ENCODE data around the gene TPSD1.
"Not testable (repeated sequence)": the region's sequence is repeated elsewhere in the genome, so short reads cannot be mapped to it uniquely, and the experiment has no call there.

TPSD1 gene

DNA sequence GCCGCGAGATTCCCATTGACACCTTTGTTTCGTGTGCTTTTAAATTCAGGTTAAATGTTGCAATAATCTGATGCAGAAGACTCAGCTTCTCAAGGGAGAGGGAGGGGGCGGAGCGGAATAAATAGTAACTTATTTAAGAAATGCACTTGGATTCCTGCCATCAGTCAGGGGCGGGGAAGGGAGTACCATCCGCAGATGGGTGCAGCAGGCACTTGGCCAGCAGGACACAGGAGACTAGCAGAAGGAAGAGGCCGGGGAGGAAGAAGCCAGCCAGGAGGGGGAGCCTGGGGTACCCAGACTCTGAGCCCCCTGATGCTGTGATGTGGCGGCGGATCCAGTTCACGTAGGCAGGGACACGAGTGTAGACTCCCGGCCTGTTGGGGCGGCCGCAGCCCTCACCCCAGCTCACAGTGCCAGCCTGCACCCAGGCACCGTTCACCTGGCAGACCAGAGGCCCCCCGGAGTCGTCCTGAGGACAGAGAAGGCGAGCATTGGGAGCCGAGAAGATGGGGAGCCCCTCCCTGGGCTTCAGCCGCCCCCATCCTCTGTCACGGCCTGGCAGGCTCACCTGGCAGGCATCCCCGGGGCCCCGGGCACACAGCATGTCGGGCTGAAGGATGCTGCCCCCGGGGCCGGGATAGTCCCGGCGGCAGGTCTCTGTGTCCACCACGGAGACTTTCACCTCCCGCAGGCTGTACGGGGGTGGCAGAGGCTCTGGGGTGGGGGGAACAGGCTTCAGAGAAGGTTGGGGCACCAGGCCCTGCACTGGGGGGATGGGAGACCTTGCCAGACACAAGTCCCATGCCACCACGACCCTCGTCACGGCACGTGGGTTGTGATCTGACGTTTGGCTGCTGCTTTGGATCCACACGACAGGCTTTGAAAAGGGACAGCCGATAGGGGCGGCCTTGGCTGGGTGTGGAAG, 34.0 kb upstream of the TPSD1 start:
- DNase-seq: no peak

DNA sequence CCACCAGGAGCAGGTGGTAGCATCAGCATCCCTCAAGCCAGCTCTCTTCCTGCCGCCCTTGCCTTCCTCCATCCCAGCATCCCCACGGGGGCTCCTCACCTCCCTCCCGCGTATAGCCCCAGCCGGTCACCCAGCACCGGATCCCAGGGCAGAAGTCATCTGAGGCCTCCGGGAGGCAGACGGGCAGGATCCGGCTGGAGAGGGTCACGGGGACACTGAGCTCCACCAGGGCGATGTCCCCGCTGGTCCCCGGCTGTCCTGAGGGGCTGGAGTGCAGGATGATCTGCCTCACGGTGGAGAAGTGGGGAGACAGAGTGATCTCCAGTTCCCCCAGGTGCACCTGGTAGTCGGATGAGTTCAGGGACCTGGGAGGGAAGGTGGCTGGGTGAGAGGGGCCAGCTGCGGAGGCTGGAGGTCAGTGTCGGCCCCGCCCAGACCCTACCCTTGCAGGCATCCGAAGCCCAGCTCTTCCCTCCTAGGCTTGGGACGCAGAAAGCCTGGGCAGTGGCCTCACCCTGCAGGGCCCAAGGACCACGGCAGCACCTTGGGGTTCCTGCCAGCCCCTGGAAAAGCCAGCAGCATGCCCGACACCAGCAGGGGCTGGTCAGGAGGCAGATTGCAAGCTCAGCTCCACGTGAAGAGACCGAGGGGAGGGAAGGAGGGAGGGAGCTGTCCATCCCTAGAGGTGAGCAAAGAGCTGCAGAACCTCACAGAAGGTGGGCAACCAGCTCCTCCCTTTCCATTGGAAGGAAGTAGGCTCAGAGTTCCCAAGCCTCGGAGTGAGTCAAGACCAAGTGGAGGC, 33.1 kb upstream of the TPSD1 start:
- no peak for DNase-seq

DNA sequence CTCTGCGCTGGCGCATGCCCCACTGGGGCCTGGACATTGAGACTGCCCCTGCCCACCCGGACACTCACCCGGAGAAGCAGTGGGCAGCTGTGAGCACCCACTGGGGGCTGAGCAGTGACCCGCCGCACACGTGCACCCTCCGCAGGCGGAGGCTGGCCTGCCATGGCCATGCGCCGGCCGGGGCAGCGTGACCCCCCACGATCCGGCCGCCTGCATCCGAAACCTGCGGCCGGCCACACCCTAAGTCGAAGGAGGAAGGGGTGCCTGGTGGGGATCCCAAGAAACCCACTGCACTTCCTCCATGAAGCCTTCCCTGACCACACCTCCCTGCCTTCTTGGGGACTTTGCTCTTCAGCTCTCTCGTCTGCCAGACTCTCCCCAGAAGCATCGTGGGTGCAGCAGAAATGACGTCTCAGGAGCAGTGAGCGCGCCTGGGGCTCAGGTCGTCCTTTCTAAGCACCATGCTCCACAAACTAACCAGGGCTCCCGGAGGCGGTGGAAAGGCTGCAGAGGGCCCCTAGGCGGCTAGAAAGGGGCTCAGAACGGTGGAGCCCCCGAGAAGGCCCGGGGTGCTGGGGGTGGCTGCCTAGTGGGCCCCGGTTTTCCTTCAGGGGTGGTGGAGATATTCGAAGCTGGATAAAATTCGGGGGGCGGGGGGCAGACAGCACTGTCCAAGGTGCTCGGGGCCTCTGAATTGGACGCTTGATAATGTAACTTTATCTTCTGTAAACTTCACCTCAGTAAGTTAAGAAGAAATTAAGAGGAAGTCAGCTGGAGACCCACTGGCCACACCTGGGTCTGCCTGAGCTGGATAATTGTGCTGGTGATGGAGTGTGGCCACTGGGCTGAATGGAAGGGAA, 32.3 kb upstream of the TPSD1 start:
- no peak for DNase-seq

DNA sequence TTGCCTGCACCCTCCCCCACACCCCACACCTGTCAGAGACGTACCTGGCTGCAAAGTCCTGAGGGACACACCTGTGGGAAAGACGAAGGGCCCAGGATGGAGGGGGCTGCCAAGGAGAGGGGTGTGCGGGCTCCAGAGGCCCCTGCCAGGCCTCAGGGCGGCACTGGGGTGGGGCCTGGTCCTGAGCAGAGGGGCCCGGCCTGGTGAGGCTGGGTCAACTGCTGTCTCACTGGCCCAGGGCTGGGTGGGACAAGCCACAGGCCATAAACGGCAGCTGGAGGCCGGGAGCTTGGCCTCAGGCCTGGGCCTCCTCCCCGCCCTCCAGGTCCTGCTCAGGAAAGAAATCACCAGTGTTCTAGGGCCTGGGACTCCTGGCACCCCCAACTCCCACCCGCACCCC, 31.3 kb upstream of the TPSD1 start:
- DNase-seq: no peak

DNA sequence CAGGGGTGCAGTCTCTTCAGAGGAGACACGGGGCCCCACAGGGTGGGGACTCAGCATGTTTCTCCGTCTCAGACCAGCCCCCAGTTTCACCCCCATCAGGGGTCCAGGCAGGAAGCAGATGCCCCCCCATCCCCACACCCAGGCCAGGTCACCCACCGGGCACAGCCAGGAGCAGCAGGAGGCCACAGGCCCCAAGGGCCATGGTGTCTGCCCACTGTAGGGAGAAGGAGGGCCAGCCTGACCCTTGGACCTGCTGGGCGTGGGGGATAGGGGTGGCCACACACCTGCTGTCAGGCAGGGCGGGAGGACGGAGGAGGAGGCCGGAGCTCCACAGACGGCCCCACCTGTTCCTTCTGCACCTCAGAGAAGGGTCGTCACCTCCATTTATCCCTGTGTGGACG, 30.8 kb upstream of the TPSD1 start, which contains the start of gene TPSG1:
TPSG1 (minus strand) TSS at position 218 of the 401 bp plus-strand sequence; CDS start at position 202, 16 bp downstream.
- no peak for DNase-seq

DNA sequence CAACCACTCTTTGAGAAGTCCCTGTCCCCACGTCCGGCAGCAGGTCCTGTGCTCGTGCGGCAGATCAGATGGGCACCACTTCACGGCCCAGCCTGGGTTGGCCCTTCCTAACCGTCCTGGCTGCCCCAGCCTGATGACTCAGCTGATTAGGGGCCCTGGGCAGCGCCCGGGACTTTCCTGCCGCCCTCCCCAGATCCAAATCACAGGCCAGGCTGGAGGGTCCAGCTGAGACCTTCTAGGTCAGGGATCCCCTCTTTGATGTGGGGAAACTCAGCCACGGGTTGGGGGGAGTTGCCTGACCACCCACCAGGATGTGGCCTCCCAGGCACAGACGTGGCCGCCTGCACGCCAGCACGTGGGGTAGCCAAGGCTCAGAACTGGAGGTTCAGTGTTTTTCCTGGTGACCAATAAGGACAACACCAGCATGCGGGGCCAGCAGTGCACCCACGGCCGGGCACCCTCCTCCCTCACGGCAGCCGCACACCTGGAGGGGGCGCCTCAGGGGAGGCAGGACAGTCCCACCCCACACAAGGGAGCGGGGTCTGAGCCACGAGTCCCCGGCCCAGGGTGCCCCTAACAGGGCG, 30.0 kb upstream of the TPSD1 start:
- DNase-seq: not testable (repeated sequence)

DNA sequence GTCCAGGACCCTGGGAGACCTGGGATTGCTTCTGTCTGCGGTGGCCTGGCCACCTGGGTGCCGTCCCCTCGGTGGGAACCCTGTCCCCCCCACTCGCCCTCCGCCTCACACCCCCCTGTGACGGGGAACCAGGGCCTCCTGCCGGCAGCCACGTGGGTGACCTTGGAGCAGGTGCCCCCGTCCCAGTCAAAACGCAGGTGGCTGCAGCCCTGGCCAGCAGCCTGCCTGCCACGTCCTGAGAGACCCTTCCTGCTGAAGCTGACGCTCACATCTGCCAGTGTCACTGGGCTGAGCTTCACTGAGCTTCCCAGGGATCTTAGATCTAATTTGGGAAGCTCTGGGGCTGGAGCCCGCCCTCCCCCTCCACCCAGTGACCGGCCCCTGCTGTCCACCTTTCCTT, 29.2 kb upstream of the TPSD1 start:
- DNase-seq: not testable (repeated sequence)

DNA sequence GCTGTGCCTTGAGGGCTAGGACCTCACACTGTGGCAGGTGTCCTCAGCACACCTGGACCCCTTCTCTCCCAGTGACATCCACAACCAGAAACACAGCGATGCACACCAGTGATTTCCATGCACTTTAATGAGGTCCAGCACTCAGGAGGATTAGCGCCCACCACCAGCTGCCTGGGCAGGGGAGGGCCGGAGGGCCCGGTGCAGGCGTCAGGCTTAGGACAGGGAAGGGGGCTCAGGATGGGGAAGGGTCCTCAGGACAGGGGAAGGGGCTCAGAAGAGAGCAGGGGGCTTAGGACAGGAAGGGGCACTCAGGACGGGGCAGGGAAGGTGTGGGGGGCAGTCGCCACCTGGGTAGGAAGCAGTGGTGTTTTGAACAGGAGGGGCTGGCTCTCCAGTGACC, 27.6 kb upstream of the TPSD1 start:
- not testable (repeated sequence) for DNase-seq

DNA sequence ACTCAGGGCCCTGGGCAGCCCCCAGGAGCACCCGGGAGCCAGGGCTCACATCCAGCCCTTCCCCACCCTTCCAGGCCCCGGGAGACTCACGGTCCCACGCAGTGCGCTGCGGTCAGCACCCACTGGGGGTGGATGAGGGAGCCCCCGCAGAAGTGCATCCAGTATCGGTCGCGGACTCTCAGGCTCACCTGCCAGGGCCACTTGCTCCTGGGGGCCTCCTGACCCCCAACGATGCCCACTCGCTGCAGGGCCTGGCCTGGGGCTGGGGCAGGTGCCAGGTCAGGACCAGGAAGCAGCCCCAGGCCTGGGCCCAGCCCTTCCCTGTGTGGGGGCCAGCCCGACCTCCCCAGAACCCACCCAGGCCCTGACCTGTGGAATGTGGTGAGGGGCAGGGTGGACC, 26.4 kb upstream of the TPSD1 start:
- DNase-seq: not testable (repeated sequence)

DNA sequence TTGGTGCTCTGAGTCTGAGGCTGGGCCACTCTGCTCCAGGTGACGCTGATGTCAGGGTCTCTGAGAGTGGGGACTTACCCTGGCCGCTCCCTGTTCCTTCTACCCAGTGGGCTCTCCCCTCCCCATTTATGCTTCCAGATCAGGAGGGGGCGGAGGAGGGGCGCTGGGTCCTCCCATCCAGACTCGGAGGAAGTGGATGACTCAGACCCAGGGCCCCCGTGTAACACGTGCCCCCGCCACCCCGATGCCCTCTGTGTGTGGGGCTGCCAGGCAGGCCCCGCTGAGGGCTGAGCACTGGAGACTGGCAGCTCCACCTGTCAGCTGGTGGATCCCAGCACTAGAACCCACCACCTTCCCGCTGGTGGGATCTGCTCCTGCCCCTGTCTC, 25.8 kb upstream of the TPSD1 start, which contains the start of gene TPSB2:
TPSB2 (minus strand) TSS at position 101 of the 387 bp plus-strand sequence. CDS start 233 bp downstream, outside the sequence.
- DNase-seq: not testable (repeated sequence)

DNA sequence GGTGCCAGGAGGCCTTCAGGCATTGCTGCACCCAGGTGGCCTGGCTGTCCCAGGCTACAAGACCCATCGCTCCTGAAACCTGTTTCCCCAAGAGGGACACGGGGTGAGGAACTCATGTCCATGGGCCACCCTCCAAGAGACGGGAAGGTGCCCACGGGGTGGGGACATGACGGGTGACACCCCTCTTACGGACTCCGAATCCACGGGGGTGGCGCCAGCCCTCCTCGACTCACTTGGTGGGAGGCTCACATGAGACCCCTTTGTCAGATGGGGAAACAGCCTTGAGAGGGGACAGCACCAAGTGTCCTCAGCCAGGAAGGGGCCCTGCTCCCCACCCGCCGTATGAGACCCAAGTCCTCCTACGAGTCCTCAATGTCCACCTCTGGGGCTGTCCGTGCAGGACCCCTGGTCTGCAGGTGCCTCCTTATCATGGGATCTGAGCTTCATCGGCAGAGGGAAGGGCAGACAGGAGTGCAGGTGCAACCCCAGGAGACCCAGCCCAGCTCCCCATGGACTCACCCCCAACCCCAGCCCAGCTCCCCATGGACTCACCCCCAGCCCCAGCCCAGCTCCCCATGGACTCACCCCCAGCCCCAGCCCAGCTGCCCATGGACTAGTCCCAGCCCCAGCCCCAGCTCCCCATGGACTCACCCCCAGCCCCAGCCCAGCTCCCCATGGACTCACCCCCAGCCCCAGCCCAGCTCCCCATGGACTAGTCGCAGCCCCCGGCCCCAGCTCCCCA, 25.2 kb upstream of the TPSD1 start:
- not testable (repeated sequence) for DNase-seq

DNA sequence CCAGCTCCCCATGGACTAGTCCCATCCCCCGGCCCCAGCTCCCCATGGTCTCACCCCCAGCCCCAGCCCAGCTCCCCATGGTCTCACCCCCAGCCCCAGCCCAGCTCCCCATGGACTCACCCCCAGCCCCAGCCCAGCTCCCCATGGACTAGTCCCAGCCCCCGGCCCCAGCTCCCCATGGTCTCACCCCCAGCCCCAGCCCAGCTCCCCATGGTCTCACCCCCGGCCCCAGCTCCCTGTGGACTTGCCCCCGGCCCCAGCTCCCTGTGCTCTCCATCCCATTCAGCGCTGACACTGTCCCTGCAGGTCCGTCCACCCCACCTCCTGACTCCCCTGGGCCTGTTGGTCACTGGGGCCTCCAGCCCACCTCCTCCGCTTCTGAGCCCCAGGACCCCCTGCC, 24.6 kb upstream of the TPSD1 start:
- not testable (repeated sequence) for DNase-seq

DNA sequence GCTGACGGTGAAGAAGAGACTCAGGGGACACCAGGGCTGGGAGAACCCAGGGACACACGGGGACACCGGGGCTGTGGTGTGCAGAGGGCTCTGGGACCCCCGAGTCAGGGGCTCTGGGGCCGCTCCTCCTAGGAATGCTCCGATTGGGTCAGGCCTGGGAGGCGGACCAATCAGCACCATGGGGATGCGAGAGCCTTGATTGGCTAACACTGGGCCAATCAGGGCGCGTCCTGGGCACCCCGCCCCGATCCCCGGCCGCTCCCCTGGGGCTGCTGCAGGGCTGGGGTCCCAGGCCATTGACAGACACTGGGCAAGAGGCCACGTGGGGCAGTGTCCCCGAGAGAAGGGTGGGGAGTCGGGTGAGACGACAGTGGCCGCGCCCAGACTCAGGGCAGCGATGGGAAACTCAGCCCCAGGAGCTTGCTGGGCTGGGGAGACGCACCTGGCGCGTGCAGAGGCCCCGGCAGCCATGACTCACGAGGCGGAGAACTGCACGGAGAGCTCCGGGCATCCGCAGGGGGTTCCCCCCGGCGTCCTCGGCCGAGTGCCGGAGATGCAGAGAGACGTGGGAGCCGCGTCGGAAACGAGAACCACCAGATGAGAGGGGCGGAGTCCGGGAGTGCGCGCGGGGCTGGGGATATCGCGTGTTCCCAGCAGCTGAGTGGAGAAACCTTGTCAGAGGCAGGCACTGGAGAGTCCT, 23.7 kb upstream of the TPSD1 start:
- not testable (repeated sequence) for DNase-seq

DNA sequence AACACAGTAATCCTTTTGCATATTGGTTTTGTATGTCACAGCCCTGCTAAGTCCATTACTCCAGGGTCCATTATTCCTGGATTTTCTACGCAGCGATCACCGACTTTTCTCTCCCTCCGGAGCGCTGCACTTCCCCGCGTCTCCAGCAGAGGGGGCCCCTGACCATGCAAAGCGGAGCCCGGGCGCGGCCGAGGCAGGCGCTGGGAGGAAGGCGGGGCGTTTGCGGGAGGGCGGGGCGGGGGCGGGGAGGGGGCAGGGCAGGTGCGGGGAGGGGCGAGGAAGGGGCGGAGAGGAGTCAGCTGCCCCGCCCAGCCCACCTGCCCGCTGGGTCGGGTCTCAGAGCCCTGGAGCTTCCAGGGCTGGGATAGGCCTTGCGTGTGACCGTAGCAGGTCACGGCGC, 19.2 kb upstream of the TPSD1 start:
- not testable (repeated sequence) for DNase-seq

DNA sequence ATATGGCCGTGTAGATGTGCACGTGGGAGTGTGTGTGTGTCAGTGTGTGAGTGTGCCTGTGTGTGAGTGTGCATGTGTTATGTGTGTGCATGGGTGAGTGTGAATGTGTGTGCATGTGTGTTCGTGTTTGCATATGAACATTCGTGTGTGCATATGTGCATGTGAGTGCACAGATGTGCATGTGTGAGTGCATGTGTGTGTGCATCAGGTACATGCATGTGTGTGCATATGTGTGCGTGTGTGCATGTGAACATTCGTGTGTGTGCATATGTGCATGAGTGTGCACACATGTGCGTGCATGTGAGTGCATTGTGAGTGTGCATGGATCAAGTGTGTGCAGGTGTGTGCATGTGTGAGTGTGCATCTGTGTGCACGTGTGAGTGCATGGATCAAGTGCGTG, 17.9 kb upstream of the TPSD1 start:
- no peak for DNase-seq

DNA sequence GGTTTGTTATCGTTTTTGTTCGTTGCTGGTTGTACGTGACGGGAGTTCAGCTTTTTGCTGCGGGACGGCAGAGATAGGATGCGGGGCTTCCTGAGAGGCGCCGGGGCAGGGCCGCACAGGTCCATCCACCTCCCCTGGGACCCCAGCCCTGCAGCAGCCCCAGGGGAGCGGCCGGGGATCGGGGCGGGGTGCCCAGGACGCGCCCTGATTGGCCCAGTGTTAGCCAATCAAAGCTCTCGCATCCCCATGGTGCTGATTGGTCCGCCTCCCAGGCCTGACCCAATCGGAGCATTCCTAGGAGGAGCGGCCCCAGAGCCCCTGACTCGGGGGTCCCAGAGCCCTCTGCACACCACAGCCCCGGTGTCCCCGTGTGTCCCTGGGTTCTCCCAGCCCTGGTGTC, 17.0 kb upstream of the TPSD1 start:
- not testable (repeated sequence) for DNase-seq

DNA sequence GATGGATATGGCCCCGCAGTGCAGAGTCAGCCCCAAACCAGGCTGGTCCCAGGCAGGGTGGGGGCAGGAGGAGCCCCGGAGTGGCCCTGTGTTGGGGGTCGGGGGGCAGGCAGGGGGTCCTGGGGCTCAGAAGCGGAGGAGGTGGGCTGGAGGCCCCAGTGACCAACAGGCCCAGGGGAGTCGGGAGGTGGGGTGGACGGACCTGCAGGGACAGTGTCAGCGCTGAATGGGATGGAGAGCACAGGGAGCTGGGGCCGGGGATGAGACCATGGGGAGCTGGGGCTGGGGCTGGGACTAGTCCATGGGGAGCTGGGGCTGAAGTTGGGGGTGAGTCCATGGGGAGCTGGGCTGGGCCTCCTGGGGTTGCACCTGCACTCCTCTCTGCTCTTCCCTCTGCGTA, 16.3 kb upstream of the TPSD1 start:
- not testable (repeated sequence) for DNase-seq

DNA sequence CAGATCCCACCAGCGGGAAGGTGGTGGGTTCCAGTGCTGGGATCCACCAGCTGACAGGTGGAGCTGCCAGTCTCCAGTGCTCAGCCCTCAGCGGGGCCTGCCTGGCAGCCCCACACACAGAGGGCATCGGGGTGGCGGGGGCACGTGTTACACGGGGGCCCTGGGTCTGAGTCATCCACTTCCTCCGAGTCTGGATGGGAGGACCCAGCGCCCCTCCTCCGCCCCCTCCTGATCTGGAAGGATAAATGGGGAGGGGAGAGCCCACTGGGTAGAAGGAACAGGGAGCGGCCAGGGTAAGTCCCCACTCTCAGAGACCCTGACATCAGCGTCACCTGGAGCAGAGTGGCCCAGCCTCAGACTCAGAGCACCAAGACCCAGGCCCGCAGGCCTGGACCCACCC, 15.4 kb upstream of the TPSD1 start, which contains the start of gene TPSAB1:
TPSAB1 (plus strand) TSS at position 270 of the 400 bp plus-strand sequence. CDS start 234 bp downstream, outside the sequence.
- not testable (repeated sequence) for DNase-seq

DNA sequence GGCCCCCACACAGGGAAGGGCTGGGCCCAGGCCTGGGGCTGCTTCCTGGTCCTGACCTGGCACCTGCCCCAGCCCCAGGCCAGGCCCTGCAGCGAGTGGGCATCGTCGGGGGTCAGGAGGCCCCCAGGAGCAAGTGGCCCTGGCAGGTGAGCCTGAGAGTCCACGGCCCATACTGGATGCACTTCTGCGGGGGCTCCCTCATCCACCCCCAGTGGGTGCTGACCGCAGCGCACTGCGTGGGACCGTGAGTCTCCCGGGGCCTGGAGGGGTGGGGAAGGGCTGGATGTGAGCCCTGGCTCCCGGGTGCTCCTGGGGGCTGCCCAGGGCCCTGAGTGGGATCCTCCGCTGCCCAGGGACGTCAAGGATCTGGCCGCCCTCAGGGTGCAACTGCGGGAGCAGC, 14.8 kb upstream of the TPSD1 start:
- not testable (repeated sequence) for DNase-seq

DNA sequence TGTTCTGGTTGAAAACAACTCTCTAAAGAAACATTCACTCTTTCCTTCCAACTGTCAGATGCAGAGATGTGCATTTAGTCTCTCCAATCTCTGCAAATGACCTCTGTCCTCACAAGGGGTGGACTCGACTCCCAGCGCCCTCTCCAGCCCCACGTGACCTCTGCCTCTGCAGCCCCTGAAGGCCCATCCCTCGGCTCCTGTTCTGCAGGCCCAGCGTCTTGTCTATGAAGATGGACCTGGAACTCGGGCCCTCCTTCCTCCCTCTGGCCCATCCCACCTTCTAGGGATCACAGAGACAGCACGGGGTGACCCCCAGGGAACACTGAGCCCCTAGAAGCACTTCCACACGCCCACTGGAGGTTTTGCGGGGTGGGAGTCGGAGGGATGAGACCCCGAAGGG, 12.5 kb upstream of the TPSD1 start:
- DNase-seq: not testable (repeated sequence)

Data from NCI-H1092 treated with DMSO at 0.1 percent for 48 hours (cell line).